ENCODE measurements around the gene NCKAP5. TPM values are rescaled to one million over a fixed set of nuclear protein-coding genes. Genes with fewer than 3 reads are reported as not detected.

Gene NCKAP5
- total RNA-seq, 4 donors from 2014 or later = 2.7 to 11.7 (median 5.6) TPM

DNA sequence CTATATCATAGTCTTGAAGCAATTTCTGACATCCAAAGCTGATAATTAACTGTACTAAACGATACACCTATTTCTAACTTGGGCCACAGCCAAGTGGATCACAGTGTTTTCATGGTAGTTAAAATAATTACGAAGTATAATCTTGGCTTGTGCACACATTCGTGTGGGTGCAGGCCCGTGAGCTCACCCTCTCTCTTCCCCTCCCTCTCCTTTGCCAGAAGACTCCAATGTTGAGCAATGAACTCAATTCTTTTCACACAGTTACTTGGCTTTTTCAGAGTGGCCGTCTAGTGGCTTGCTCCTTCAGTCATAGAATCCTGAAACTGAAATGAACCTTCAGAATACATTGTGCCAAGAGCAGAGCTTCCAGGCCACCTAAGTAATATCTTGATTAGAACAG lies 178.7 kb downstream of the NCKAP5 start:
- no peaks in the 10 kb centered on the region for H3K4me1 ChIP-seq
- no peak for DNase-seq (ENCODE audit: low spot score in 2 of 2)
- WGBS, 2 donors = 77 to 83% methylated on average over 5 of the region's 5 CpGs
- H3K27ac ChIP-seq = no peak overlapping the region
- peaks cover 0 to 6% (median 0%) of the 10 kb centered on the region in 4 donors for H3K9me3 ChIP-seq
- no peak overlapping the region for H3K4me3 ChIP-seq
- TF ChIP-seq POLR2A (IDR thresholded peaks at IDR 0.05) = no peak
- TF ChIP-seq, protein P1, sequence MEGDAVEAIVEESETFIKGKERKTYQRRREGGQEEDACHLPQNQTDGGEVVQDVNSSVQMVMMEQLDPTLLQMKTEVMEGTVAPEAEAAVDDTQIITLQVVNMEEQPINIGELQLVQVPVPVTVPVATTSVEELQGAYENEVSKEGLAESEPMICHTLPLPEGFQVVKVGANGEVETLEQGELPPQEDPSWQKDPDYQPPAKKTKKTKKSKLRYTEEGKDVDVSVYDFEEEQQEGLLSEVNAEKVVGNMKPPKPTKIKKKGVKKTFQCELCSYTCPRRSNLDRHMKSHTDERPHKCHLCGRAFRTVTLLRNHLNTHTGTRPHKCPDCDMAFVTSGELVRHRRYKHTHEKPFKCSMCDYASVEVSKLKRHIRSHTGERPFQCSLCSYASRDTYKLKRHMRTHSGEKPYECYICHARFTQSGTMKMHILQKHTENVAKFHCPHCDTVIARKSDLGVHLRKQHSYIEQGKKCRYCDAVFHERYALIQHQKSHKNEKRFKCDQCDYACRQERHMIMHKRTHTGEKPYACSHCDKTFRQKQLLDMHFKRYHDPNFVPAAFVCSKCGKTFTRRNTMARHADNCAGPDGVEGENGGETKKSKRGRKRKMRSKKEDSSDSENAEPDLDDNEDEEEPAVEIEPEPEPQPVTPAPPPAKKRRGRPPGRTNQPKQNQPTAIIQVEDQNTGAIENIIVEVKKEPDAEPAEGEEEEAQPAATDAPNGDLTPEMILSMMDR (IDR thresholded peaks at IDR 0.05) = no peak
- no peaks in the 10 kb centered on the region for H3K27me3 ChIP-seq
- no peaks in the 10 kb centered on the region for H3K36me3 ChIP-seq

DNA sequence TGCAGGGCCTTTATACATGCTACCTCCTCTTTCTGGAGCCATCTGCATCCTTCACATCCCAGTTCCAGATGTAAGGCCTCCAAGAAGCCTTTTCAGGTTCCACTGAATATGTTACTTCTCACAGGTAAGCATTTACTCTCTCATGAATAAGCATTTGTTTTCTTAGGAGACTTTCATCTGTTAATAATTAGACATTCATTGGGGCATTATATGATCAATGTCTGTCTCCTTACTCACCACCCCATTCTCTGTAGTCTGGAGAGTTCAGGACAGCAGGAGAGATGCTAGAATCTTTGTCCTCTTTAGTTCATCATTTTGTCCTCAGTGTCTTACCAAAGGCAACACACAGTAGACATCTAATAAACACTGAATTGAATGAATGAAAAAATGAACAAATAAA lies 185.7 kb downstream of the NCKAP5 start:
- H3K9me3 ChIP-seq = peaks cover 0 to 9% (median 0%) of the 10 kb centered on the region in 4 donors
- H3K4me1 ChIP-seq = peaks cover 0 to 5% (median 0%) of the 10 kb centered on the region in 4 donors
- H3K27me3 ChIP-seq = no peaks in the 10 kb centered on the region
- no peak overlapping the region for H3K27ac ChIP-seq
- no peak for DNase-seq (ENCODE audit: low spot score in 2 of 2)
- no peaks in the 10 kb centered on the region for H3K36me3 ChIP-seq
- TF ChIP-seq, protein P1 (IDR thresholded peaks at IDR 0.05) = no peak
- no peak for TF ChIP-seq EP300 (IDR thresholded peaks at IDR 0.05)
- no peak for TF ChIP-seq POLR2A (IDR thresholded peaks at IDR 0.05)
- no peak overlapping the region for H3K4me3 ChIP-seq

DNA sequence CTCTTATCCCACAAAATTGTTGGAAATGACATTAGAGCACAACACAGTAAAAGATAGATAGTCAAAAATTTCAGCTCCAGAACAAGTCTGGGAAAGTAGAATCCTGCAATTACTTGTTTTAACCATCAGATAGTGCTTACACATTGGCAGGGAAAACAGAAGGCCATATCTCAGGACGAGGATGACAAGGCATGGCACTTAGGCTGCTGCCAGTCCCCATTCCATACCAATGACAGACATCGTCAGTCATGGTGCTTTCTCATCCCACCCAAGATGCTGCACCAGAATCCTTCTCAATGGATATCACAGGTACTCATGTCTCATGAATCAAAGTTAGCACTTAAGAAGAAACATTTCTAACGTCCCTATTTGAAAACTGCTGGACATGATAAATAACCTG lies 187.3 kb downstream of the NCKAP5 start:
- Histone ChIP-seq H3K4me3 (no peak overlapping the region), H3K36me3 (no peaks in the 10 kb centered on the region), H3K27ac (no peak overlapping the region), H3K9me3 (peaks cover 0 to 5% (median 0%) of the 10 kb centered on the region in 4 donors), H3K4me1 (peaks cover 0 to 7% (median 0%) of the 10 kb centered on the region in 4 donors), H3K27me3 (no peaks in the 10 kb centered on the region)
- TF ChIP-seq, protein P1 (IDR thresholded peaks at IDR 0.05) = no peak
- TF ChIP-seq EP300 (IDR thresholded peaks at IDR 0.05) = no peak
- 84 to 88% methylated on average over 3 of the region's 3 CpGs for WGBS, 2 donors
- DNase-seq (ENCODE audit: low spot score in 2 of 2) = no peak

DNA sequence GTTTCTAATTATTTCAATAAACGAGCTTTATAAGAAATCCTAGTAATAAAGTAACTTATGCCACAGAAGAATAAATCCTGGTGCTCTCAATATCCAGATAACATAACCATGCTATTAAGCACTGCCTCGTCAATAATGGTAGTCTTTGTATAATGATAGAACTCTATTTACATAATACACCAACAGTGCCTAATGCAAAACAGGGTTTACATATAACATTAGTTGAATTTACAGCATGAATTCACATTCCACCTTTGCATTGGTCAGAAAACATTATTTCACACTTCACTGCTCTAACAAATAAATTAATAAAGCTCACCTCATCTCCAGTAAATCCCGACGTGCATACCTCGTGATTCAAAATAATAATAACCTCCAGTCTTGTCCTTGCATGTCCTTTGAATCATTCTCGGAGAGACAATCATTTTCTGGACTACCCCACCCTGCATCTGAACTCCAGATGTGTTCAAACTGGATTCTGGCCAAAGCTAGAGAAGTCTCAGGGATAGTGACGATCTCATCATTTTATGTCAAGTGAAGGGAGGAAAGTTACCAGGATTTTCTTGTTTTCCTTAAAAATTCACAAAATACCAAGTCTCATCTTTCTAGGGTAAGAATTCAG lies 189.2 kb downstream of the NCKAP5 start:
- H3K27ac ChIP-seq = no peak overlapping the region
- peaks cover 0 to 7% (median 0%) of the 10 kb centered on the region in 4 donors for H3K4me1 ChIP-seq
- no peak for DNase-seq (ENCODE audit: low spot score in 2 of 2)
- 62 to 67% methylated on average over 7 of the region's 7 CpGs for WGBS, 2 donors
- no peak overlapping the region for H3K4me3 ChIP-seq
- H3K27me3 ChIP-seq = no peaks in the 10 kb centered on the region
- H3K9me3 ChIP-seq = no peaks in the 10 kb centered on the region
- TF ChIP-seq, protein P1 (IDR thresholded peaks at IDR 0.05) = no peak
- no peak for TF ChIP-seq POLR2A (IDR thresholded peaks at IDR 0.05)
- no peak for TF ChIP-seq EP300 (IDR thresholded peaks at IDR 0.05)
- H3K36me3 ChIP-seq = no peaks in the 10 kb centered on the region

DNA sequence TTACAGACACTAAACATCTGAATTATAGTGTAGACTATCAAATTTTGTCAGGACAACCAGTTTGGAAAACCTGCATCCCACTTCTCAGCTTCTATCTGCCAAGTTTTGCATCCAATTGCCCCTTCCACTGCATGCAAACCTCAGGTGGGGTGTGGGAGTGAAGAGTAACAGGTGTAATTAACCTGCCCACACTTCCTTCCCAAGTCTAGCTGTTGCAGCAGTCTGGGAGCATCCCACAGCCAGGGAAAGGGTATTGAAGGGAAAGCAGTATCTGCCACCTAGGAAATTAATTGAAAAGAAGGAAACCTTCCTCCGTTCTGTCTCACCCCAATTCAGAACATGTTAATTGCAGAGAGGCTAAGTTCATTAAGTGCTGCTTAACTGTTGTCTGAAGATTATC lies 189.9 kb downstream of the NCKAP5 start:
- DNase-seq (ENCODE audit: low spot score in 2 of 2) = no peak
- H3K4me3 ChIP-seq = no peak overlapping the region
- H3K27me3 ChIP-seq = no peaks in the 10 kb centered on the region
- TF ChIP-seq POLR2A (IDR thresholded peaks at IDR 0.05) (no peak), EP300 (IDR thresholded peaks at IDR 0.05) (no peak)
- TF ChIP-seq, protein P1 (IDR thresholded peaks at IDR 0.05) = no peak
- no peak overlapping the region for H3K27ac ChIP-seq
- H3K9me3 ChIP-seq = no peaks in the 10 kb centered on the region
- H3K36me3 ChIP-seq = no peaks in the 10 kb centered on the region
- peaks cover 0 to 7% (median 0%) of the 10 kb centered on the region in 4 donors for H3K4me1 ChIP-seq
- WGBS, 2 donors = 84 to 85% methylated on average over 1 of the region's 1 CpG
